GM12872 (cell line): ENCODE data around the gene TEX22.

Experiments used
- CTCF ChIP-seq: IDR thresholded peaks from 3 replicates; pipeline ENCODE4 v1.5.1; 2011; ENCODE audit warnings: low read depth, mild to moderate bottlenecking, low read length, moderate library complexity; ENCODE audit not compliant: insufficient read depth

TEX22 gene

DNA sequence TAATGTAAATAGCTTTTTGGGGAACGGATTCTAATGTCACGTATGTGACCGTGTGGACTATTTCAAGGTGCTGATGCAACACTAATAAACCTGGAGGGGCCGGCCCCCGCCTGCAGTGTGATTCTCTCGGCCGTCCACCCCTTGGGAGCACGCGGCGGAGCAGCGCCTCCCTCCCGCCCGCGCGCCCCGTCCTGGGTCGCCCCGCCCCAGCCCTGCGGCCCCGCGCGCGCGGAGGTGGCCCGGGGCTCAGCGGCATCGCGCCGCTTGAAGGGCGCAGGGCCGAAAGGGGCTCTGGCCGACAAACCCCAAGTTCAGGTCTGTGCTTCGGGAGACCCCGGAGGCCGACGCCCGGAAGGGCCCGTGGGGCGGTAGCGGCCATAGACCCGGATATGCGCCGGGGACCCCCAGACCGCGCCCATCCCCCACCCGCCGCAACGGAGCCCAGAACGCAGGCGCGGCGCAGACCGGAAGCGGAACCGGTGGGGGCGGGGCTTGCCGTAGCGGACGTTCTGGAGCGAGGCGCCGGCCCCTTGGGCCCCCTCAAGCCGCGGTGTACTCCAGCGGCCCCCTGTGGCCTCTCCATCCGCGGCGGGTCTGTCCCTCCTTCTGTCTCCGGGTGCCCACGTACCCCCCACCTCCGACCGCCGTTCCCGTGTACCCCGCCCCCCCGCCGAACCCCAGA lies at the start of gene TEX22:
TEX22 (plus strand) TSS at position 495 of the 682 bp plus-strand sequence. CDS start 803 bp downstream, outside the sequence.
- peak; percentile 29; the same call in 2 of the 3 replicates for TF ChIP-seq CTCF

GRCh38 chr14:105348945-105349699 lies 49.2 kb upstream of the TEX22 start:
- no peak for TF ChIP-seq CTCF

DNA sequence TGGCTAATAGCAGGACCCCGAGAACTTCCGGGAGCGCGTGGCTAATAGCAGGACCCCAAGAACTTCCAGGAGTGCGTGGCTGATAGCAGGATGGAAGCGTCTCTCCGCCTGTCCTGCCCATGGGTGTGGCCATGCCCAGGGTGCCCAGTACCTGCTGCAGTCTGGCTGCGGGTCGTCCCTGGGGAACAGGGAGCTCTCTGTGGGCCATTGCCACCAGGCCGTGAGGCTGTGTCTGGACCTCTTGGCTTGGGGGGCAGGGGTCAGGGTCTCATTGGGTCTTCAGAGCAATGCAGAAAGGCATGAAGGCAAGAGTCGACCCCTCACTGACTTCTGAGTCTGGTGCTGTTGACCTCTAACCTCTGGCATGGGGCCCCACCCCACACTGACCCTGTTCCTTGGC lies 48.3 kb upstream of the TEX22 start:
- TF ChIP-seq CTCF = no peak

GRCh38 chr14:105350450-105351244 lies 47.7 kb upstream of the TEX22 start:
- no peak for TF ChIP-seq CTCF

GRCh38 chr14:105351410-105351809 lies 46.9 kb upstream of the TEX22 start:
- no peak for TF ChIP-seq CTCF

DNA sequence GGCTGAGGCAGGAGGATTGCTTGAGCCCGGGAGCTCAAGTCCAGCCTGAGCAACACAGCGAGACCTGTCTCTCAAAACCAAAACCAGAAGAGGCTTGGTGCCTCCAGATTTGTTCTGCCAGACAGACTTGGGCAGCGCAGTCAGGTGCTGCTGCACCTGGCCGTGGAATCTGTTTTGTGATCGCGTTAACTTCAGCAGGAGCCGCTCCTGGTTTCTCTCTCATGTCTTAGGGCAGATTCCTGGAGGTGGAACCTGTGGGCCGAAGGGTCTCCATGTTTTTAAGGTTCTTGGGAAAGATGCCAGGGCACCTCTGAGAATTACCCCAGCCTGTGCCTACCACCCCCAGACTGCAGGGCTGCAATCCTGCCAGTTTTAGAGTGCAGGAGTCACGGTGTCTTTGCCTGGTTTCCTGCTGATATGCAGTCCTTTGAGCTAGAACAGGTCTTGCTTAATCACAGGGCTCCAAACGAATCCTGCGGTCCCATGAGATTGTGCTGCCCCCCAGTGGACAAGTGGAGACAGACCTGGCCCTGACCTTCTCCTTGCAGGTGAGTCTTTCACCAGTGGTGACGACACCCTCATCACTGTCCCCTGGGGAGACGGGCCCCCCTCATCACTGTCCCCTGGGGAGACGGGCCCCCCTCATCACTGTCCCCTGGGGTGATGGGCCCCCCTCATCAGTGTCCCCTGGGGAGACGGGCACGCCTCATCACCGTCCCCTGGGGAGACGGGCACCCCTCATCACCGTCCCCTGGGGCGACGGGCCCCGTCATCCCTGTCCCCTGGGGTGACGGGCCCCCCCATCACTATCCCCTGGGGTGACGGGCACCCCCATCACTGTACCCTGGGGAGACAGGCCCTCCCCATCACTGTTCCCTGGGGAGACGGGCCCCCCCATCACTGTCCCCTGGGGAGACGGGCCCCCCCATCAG lies 46.2 kb upstream of the TEX22 start:
- peak; percentile 89 for TF ChIP-seq CTCF
